Colon (tissue), 2 donors: ENCODE results near the gene RAB33B.
"Not testable (repeated sequence)": the region's sequence is repeated elsewhere in the genome, so short reads cannot be mapped to it uniquely, and the experiment has no call there.

Experiments used
- FAIRE-seq: peaks from 2 replicates; lab custom pipeline; 2012; peaks lifted over from hg19 to GRCh38; lab: Jason Lieb, UNC
- donor health status: control.
- donor health status: control.

The RAB33B gene

DNA sequence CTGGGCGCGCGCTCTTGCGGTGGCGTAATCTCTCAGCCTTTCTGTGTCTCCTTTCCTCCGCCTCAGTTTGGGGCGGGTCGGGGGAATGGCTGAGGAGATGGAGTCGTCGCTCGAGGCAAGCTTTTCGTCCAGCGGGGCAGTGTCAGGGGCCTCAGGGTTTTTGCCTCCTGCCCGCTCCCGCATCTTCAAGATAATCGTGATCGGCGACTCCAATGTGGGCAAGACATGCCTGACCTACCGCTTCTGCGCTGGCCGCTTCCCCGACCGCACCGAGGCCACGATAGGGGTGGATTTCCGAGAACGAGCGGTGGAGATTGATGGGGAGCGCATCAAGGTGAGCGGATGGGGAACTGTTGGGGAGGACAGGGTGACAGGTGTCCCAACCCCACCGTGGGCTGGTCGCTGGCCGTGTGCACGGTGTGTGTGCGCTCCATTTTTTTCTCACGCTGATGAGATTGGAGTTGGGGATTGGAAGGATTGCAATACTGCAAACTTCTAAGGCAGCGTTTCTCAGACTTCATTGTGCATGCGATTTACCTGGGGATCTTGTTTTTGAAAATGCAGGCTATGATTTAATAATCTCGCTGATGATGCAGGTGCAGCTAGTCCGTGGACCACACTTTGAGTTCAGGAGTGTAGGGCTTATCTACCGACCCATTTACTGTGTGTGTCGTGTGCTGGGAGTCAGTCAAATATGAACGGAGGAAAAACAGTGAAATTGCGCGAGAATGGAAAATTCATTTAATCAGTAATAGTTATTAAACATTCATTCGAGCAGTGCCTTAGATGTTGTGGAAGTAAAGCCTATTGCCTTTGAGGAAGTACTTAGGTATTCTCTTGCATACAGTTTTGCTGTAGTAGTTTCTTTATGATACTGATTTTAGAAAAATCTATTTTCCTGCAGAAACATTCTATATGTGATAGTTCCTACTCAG, at the start of gene RAB33B:
RAB33B (plus strand) TSS at position 11 of the 935 bp plus-strand sequence; CDS start at position 86, 75 bp downstream.
- no peak for FAIRE-seq

DNA sequence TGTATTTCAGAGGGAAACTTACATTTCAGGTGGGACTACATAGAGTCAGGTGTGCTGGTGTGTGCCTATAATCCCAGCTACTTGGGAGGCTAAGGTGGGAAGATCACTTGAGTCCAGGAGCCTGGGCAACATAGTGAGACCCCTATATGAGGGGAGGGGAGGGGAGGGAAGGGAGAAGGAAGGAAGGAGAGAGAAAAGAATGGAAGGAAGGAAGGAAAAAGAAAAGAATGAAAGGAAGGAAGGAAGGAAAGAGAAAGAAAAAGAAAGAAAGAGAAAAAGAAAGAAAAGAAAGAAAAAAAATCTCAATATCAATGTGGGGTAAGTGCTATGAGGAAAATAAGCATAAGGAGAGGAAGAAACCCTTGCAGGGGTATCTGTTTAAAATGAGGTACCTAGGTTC, 43.6 kb upstream of the RAB33B start:
- no peak for FAIRE-seq

DNA sequence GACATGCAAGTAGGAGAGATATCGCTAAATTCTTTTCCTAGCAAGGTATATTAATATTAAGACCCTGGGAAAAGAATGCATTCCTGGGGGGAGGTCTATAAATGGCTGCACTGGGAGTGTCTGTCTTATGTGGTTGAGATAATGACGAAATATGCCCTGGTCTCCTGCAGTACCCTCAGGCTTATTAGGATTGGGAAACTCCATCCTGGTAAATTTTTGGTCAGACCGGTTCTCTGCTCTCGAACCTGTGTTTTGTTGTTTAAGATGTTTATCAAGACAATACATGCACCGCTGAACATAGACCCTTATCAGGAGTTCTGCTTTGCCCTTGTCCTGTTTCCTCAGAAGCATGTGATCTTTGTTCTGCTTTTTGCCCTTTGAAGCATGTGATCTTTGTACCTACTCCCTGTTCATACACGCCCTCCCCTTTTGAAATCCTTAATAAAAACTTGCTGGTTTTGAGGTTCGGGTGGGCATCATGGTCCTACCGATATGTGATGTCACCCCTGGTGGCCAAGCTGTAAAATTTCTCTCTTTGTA, 39.2 kb upstream of the RAB33B start:
- FAIRE-seq, result not testable (repeated sequence)

DNA sequence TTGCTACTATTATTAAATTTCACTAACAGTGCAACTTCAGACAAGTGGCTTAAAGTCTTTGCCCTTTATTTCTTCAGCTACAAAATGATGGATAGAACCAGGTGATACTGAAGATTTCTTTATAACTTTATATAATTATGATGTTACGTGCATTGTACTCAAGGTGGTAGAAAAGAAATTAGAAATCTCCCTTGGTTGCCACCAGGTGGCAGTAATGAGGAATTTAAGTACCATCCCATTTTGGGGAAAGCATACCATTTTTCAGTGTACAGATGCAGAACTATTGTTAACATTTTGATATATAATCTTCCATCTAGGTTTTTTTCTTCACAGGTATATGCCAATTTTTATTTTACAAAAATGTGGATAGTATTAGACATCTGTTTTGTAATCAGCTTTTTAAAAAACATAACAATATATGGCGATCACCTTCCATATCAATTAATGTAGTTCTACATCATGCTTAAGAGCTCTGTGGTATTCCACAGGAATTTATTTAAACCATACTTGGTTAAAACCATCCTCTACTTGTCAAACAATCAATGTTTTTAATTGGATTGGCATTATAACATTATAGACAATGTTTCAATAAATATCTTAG, 37.7 kb upstream of the RAB33B start:
- peak; percentile 87 for FAIRE-seq

DNA sequence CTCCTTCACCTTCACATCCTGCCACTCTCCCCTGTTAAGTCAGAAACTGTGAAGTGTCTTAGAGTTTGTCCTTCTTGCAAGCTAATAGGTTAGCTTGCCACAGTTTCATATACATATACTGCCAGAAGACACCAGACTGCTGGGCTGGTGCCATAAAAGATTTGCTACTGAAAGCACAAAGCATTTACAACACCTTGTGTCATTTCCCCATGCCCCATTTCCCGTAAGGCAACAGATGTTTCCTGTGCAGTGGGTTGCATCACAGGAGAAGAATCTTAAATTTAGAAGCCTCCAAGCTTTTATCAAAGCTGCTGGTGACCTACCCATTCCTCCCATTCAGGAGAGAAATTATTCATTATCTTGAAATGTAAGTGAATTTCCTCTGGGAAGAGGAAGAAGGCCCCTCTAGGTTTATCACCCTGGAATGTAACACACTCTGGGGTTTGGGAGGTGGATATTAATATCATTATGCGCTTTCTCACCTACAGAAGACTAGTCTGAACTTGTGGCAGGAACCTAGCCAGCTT, 34.5 kb upstream of the RAB33B start:
- FAIRE-seq, result no peak

DNA sequence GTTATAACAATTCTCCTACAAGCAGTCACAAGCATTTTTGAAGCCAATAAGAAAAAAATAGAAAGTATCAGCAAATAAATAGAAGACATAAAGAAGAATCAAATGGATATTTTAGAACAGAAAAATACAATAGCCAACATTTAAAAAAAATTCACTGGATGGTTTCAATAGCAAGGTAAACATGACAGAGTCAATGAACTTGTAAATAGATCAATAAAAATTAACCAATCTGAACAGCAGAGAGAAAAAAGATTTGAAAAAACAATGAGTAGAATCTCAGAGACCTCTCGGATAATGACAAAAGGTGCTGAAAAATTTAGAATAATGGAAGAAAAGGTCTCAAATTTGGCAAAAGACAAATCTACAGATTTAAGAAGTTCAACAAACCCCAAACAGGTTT, 33.3 kb upstream of the RAB33B start:
- no peak for FAIRE-seq

DNA sequence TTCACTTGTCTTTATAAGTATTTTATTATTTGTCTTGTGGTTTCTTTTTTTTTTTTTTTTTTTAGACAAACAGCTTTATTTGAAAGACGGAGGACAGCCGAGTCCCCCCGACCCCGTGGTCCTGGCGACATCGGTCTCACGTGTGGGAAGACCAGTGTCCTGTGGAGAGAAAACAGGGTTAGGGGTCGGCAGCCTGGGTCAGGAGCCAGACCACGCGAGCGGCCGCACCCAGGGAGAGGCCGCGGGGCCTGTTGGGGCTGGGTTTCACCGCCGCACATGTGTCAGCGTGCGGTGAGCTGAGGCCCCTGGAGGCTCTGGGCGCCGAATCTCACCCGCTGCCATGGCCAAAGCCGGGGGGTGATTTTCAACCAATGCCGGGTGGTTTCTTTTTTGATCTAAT, 17.8 kb upstream of the RAB33B start:
- FAIRE-seq, result no peak

DNA sequence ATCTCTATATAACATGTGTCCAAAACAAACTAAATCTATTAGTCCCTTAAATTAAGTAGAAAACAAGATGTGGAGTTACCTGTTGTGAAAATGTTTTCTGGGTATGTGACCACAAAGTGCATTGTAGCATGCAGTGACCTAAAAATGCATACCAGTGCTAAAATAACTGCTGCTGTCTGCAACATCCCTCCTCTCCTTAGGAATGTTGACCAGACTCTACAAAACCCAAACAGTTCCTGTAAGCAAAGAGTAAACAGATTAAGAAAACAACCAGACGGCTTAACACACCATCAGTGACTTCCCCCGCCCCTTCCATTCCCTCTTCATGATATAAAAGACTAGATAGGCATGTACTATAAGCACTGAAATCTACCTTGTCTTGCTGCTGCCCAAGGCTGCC, 15.8 kb upstream of the RAB33B start:
- no peak for FAIRE-seq

DNA sequence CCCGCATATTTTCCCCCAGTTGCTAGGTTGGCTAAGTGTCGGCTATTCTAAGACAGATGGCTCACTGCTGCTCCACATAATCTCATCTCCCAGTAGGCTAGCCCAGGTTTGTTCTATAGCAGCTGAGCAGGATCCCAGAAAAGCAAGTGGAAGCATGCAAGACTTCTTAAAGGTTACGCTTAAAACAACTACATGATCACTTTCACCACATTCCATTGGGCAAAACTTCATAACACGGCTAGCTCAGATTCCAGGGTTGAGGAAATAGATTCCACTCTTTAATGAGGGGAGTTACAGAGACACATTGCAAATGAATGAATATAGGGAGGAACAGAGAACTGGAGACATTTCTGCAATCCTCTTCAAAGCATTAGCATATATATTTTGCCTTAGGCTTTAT, 12.9 kb upstream of the RAB33B start:
- FAIRE-seq, result no peak

DNA sequence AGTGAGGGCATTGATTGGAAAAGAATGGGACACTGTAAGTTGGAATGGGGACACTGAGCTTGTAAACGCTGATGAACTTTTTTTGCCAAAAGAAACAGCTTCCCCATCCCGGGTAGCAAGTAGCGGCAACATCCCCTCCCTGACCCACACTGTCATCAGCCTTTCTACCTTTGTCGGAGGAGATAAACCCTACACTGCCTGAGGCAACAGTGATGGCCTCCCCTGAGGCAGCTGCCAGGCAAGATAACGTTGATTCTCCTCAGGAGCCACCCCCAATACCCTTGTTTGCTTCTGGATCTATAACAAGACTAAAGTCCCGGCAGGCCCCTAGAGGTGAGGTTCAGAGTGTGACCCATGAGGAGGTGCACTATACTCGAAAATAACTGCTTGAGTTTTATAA, 10.3 kb upstream of the RAB33B start:
- no peak for FAIRE-seq

DNA sequence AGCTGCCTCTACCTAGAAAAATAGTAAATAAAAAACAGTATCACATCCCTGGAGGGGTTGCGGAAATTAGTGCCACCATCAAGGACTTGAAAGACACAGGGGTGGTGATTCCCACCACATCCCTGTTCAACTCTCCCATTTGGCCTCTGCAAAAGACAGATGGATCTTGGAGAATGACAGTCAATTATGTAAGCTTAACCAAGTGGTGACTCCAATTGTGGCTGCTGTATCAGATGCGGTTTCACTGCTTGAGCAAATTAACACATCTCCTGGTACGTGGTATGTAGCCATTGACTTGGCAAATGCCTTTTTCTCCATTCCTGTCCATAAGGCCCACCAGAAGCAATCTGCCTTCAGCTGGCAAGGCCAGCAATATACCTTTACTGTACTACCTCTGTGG, 9.0 kb upstream of the RAB33B start:
- not testable (repeated sequence) for FAIRE-seq

DNA sequence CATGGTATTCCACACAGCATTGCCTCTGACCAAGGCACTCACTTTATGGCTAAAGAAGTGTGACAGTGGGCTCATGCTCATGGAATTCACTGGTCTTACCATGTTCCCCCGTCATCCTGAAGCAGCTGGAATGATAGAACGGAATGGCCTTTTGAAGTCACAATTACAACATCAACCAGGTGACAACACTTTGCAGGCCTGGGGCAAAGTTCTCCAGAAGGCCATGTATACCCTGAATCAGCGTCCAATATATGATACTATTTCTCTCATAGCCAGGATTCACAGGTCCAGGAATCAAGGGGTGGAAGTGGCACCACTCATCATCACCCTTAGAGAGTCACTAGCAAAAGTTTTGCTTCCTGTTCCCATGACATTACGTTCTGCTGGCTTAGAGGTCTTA, 6.8 kb upstream of the RAB33B start:
- FAIRE-seq, result not testable (repeated sequence)

DNA sequence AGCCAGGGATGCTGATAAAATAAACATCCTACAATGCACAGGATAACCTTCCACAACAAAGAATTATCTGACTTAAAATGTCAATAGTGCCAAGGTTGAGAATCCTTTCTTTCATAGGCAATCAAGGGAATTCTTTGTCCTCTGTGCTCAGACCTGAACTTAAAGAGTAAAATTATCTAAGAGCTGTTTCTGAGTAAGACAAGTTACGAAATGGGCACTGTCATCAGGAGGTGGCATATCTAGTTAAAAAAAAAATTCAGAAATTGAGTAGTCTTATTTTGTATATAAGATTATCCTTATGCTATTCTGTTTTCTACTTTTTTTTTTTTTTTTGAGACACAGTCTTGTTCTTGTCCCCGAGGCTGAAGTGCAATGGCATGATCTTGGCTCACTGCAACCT, 3.3 kb upstream of the RAB33B start:
- no peak for FAIRE-seq

DNA sequence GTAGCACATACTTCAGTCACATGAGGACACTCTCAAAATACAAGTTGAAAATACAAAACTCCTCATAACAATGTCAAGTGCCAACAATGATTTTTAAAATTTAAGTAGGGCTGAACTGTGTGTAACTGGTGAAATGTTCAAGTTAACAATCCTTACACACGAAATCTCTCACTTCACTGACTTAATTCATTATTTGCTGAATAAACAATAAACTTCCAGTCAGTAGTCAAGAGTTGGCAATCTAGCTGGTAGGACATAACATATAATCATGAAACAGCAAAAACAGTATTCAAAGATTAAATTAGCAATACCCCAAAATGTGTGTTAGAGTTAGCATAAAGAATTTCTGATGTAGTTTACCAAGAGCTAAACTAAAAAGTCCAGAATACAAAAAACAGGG, 1.9 kb upstream of the RAB33B start:
- FAIRE-seq, result no peak

DNA sequence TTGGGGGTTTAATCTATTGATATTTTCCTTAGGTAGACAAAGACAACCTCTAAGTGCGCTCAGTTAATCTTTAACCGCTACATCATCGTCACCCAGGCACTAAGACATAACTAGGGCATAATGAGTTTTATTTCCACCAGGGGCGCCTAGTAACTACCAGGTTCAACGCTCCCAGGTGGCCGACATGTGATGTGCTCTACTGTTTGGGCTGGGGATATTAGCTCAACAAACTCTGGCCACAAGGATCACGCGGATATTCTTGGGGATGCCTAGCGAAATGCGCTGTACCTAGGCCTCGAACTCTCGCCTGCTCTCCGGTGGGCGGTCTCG, 915 bp upstream of the RAB33B start:
- no peak for FAIRE-seq

DNA sequence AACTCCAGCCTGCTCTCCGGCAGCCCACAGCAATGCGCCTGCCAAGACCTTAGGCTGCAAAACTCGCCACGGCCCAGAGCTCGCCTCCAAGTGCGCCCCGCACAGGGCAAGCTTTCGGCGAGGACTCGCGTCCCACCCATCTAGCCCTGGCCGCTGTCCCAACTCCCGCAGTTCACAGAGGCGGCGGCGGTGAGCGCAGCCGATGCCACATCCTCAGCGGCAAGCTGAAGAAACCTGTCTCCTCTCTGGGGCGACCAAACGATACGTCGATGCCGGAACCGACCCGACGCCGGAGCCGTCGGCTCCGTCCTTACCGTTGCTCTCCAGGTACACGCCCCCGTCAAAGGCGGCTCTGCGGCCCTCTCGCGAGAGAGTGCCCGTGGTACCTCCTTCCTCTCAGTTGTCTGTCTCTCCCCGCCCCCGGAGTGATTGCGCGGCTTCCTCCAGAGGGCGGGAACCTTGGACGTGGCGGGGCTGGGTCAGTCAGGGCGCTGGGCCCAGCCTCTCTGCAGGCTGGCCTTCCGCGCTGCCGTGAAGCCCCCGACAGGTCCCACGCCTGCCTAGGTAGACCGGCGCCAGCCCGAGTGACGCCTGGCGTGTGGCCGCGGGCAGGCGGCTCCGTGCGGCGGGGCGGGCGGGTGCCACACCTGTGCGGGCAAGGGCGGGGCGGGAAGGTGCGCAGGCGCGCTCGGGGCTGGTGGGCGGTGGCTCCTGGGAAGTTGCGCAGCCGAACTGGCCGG, 380 bp upstream of the RAB33B start:
- no peak for FAIRE-seq

DNA sequence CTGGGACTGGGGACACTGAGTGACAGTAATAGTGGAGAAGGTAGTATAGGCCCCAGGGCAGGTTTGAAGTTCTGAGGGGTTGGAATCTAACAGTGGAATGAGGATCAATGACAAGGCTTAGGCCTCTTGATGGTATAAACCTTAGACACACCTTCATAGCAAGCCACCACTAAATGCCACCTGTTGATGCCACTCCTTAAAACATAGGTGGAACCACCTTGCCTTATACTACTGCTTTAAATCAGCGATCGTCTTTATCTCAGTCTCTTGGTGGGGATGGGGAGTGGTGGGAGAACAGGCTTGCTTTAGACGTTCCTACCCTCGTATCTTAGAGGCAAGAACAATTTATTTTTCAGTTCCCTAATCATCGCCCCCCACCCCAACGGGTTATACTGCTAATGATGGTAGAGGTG, 1.2 kb downstream of the RAB33B start:
- no peak for FAIRE-seq

DNA sequence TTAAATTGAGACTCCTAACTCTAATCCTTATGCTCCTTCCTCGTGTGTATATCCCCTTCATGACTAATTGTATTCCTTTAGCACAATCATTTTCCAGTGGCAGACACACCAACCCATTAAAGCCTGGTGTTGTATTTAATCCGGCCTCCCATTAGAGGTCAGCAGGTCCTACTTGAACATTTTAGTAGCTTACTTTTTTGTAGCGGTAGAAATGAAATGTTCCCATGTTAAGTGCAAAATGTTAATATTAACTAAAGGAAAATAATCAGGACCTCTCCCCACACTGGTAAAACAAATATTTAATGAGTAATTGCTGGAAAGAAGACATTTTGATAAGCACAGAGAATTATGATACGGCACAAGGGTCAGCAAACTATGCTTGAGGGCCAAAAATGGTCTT, 3.4 kb downstream of the RAB33B start:
- FAIRE-seq, result no peak

DNA sequence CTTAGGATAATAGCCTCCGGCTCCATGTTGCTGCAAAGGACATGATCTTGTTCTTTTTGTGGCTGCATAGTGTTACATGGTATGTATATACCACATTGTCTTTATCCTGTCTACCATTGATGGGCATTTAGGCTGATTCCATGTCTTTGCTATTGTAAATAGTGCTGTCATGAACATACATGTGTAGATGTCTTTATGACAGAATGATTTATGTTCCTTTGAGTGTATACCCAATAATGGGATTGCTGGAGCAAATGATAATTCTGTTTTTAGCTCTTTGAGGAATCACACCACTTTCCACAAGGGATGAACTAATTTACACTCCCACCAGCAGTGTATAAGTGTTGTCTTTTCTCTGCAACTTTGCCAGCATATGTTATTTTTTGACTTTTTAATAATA, 4.6 kb downstream of the RAB33B start:
- FAIRE-seq, result no peak

DNA sequence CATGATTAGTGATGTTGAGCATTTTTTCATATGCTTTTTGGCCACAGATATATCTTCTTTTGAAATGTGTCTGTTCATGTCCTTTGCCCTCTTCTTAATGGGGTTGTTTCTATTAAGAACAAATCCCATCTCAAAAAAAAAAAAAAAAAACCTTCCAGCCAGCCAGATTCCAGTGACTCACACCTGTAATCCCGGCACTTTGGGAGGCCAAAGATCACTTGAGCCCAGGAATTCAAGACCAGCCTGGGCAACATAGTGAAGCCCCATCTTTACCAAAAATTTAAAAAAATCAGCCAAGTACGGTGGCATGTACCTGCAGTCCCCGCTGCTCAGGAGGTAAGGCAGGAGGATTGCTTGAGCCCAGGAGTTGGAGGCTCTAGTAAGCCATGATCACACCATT, 5.1 kb downstream of the RAB33B start:
- no peak for FAIRE-seq

DNA sequence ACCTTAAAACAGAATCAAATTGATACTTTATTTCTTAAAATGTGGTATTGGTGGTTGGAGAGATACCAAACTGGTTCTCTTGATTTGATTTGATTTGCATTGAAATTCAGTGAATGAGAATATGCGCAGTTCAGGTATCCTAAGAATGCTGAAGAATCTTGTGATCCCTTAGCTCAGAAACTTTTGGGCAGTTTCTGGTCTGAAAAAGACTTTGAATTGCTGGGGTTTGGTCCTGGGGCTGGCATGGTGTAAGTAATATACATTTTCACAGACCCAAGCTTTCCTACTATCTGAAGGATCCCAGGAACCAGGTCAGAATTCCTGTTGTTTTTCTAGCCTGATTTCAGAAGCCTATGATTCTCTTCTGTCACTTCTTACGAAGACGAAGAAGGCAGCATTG, 6.6 kb downstream of the RAB33B start:
- FAIRE-seq, result no peak

DNA sequence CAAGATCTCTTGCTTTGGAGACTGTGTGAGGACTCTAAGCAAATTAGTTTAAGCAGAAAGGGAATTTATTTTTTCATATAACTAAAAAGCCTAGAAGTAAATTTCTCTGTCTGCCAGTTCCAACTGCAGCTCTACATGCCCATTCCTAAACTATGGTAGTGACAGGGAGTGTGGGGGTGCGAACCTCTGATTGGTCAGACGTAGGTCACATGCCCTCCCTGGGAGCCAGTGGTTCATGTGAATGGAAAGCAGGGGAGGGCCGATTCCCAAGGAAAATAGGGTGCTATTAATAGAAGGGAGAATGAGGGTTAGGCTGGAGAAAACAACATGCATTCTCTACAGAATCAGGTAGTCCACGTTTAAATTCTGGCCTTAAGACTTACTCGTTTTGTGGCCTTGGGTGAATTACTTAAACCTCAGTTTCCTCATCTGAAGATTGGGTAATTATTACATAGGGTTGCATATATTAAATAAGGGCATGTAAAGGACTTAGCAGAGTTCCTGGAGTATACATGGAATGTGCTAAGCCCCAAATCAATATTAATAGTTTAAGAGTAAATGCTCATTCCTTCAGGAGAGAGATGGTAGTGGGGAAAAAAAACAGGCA, 7.2 kb downstream of the RAB33B start:
- FAIRE-seq, result no peak
